ENCODE results near the gene CKLF.
A peak's percentile ranks its signal among the peaks of the same experiment; 100 is the strongest.

The CKLF gene

GRCh38 chr16:66517586-66518263 lies 34.7 kb upstream of the CKLF start:
- no peak for DNase-seq (ENCODE audit: low spot score)

DNA sequence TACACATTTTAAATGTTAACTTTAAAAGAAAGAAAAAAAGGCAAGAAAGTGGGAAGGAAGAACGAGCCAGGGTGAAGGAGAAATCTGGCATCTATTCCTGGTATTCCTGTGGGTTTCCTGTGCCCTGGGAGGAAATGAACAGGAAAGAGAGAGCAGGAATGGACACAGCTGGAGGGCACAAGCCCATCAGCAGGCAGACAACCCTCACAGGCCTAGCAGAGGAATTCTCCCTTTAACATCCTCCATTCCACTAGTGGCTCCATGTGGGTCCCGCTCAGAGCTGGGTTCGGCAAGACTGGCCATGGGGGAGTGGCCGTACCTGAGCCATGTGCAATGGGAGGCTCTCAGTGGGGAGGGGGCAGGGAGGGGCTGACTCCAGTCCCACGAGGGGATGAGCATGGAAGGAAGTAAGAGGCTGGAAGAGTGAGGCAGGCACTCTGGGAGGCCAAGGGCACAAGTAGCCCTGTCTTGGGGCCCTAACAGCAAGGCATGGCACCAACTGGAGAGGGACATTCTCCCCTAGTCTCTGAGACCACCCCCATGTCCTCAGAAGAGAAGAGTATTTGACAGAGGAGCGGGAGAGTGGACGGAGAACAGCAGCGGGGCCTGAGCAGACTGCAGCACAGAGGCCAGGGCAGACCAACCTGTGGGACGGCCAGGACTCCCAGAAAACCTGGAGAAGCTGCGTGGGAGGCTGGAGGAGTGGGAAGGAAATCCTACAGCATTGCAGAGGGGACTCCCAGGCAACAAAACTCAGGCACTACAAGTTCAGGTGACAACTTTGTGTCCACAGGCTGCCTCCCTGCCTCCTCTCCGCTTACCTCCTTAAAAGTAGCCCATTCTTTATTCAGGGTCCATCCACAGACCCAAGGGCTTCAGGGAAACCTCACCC lies 32.6 kb upstream of the CKLF start:
- DNase-seq (ENCODE audit: low spot score): no peak

GRCh38 chr16:66520406-66521170 lies 31.8 kb upstream of the CKLF start:
- DNase-seq (ENCODE audit: low spot score): no peak

DNA sequence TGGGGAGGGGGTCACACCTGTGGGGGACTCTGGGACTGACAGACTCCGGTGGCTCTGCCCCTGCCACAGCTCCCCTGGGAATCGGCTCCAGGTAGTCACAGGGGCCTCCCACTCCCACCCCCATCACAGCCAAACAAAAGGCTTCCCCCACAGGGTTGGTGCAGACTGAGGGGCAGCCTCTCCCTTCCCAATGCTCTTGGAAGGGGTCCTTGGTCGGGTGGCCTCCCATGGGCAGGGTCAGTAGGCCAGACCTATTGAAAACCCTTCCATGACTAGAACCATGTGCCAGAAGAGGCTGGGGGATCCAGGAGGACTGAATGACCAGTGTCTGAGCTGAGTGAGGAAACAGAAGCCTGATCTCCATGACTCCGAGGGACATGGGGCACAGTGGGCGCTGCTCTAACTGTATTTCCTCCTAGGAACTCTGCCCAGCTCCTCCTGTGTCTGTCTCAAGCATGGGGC lies 31.1 kb upstream of the CKLF start:
- DNase-seq (ENCODE audit: low spot score): no peak

DNA sequence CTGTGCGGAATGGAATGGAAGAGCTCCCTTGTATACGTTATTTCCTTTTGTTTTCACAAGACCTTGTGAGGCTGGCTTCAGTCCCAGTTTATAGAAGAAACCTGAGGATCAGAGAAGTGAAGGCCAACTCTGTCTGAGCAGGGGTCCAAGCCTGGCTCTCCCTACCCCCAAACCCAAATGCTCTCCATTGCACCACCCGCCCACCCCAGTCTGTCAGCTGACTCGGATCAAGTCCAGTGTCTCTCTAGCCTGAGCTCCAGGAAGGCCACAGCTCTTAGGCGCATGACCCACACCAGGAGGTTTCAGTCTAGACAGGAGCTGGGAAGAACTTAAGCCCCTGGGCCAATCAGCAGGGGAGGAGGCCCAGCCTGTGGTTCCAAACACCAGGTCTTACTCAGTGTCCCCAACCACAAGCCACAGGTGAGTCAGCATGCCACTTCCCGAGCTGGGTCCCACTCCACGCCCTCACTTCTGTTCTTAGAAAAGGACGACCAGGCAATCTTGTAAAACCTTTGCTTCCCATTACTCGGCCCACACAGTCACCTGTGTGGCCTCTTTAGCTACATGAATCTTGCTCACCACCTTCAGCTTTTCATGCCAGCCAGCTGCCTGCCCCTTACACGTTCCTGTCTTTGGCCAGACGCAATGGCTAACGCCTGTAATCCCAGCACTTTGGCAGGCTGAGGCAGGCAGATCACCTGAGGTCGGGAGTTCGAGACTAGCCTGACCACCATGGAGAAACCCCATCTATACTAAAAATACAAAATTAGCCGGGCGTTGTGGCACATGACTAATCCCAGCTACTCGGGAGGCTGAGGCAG lies 30.2 kb upstream of the CKLF start:
- peak; percentile 49 for DNase-seq (ENCODE audit: low spot score)

DNA sequence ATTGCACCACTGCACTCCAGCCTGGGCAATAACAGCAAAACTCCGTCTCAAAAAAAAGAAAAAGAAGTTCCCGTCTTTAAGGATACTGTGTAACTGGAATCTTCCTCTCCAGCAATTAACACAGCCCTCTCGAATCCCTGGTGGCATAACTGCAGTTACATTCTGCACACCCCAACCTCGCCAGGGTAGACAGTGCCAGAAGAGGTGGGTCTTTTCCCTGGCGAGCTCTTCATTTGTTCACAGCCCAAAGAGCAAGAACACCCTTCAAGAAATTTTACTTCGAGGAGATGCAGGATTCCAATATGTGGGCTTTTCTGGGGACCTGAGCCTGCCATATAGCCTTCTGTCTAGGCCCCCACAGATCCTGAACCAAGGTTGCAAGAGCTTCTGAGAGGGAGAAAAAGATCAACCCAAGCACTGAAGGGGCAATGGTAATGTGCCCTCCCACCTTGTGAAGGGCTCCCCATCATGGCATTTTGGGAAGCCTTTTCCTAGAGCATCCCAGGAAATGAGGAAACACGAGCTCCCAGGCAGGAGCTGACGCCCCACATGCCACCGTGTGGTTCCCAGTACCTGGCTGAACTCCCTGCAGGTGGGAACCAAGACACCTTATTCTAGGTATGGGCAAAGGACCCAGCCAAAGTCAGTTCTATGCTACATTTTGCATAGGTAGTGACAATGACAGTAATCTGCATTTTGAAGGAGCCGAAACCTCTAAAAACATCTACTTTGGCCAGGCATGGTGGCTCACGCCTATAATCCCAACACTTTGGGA lies 29.4 kb upstream of the CKLF start:
- DNase-seq (ENCODE audit: low spot score): no peak

DNA sequence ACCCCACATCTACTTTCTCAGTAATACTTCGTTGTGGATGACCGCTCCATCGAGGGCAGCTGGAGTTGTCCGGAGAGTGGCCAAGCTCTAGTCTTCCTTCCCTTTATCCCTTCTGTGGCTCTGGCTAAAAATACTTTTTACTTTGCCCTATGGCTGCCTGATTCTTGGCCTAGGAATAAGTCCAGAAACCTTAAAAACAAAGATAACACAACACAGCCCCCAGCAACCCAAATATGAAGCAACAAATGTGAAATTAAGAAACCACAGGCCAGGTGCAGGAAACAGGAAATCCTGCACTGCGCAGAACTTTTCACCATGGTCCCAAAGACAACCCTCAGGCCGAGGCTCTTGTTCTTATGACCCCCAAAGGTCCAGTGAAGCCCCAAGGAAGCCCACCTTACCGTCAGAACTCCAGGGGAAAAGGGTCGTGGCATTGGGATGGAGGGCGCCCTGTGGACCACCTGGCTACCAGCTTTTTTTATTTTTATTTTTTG lies 28.5 kb upstream of the CKLF start:
- no peak for DNase-seq (ENCODE audit: low spot score)

DNA sequence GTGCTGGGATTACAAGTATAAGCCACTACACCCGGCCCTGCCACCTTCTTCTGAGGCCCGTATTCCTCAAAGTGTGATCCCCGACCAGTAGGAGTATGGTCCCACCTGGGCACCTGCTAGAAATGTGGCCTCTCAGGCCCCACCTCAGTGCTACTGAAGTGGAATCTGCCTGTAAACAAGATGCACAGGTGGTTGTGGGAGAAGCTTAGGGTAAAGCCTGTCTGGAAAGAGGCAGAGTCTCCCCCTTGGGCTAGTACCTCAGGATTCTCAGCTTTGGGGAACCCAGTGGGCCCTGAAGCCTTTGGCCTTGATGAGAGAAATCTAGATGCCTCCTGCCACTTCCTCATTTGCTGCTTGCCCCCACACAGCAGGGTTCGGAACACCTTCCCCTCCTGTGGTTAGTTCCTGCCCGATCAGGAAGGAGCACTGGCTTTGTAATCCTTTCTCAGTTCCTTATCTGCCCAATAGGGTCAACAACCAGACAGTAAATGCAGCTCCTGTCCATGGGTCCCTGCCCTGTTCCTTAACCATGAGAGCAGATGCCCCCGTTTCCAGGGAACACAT lies 27.7 kb upstream of the CKLF start:
- DNase-seq (ENCODE audit: low spot score): no peak

DNA sequence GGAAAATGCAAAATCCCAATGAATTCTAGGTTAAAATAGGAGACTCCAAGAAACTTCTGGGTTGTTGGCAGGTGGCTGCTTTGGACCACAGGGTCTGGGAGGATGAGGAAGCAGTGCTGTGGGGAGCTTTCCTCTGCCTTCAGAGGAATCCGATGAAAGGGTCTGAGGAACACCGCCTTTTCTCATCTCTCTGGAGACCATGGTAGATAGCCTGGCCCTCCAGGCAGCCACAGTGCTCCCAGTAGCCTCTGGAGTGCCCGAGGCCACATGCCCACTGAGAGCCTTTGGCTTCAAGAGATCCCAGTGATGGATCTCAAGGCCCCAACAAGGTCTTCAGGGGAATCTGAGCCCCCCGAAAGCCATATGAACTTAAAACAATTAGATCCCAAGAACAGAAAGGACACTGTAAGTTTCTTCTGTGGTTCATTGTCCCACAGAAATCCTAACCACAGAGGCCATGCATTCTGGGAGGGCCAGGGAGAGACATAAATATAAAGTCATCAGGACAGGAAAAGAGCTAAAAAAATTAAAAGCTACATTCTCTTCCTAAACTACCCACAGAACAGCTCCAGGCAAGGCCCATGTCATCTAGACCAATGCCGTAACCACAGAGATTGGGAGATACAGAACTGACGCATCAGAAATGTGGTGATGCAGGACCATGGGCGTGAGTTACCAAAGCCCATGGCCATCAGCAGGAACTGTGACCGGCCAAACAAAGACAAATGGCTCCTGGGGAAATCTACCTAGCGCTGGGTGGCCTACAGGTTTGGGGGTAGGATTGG lies 26.8 kb upstream of the CKLF start:
- no peak for DNase-seq (ENCODE audit: low spot score)

DNA sequence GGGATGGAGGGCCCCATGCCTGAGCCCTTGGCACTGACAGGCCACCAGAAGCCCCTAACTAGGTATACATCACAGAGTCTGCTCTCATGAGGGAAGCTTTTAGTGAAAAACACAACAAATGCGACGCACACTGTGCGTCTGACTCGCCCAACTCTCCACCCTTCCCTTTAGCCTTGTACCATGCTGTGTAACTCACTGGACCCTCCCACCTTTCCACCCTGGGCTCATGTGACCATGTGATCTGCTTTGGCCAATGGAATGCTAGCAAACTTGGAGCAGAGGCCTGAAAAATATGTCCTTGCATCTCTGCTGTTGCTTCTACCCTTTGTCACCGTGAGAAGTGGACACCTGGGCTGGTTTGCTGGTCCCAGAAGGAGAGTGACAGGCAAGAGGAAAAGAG lies 24.1 kb upstream of the CKLF start:
- no peak for DNase-seq (ENCODE audit: low spot score)

DNA sequence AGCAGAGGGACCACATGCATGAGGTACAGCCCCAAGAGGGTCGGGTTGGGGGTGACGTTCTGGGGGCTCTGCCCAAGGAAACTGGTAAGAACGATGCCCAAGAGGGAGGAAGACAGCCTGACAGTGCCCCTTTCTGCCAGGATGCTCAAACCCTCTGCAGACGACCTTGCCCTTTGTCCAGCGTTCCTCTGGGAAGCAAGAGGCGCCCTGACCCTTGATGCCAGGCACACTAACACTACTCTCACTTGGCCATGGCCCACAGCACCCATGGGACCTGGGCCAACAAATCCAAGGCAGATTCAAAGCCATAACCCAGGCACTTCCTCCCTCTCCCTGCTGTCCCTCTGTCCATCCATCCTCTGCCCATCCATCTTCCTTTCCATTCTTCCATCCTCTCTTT lies 22.9 kb upstream of the CKLF start:
- DNase-seq (ENCODE audit: low spot score): no peak

DNA sequence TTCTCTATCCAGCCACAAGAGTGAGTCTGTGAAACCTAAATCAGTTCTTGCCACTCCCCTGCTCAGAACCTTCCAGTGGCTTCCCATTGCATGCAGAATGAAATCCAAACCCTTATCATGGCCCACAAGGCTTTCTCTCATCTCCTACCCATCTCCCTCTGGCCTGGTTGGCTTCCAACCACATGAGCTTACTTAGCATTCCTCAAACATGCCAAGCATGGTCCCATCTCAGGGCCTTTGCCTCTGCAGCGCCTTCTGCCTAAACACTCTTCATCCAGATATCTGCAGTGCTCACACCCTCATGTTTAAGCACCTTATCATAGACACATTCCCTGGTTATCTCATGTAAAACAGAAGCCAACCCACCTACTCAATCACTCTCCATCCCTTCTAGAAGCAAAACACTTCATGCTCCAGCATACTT lies 18.0 kb upstream of the CKLF start:
- DNase-seq (ENCODE audit: low spot score): no peak

- no peak for DNase-seq (ENCODE audit: low spot score)
Measured at GRCh38 chr16:66536525-66536924, 15.9 kb upstream of the CKLF start.

DNA sequence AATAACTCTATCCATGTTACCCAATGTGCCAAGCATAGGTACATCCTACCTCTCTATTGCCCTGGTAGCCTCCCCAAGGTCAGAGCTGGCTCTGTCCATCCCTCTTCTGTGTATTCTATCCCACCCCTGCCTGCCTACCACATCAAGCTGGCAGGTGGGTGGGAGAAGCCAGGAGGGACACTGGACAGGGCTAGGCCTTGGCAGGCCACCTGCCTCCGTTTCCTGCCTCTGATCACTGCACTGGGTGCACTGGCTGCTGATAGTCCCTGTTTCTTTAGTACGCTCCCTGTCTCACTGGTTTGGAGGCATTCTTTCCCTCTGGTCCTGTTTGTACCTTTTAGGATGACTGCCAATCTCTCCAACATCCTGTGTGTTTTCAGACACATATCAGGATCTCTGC lies 15.1 kb upstream of the CKLF start:
- DNase-seq (ENCODE audit: low spot score): no peak

- DNase-seq (ENCODE audit: low spot score): no peak
Measured at GRCh38 chr16:66538910-66539309, 13.5 kb upstream of the CKLF start.

DNA sequence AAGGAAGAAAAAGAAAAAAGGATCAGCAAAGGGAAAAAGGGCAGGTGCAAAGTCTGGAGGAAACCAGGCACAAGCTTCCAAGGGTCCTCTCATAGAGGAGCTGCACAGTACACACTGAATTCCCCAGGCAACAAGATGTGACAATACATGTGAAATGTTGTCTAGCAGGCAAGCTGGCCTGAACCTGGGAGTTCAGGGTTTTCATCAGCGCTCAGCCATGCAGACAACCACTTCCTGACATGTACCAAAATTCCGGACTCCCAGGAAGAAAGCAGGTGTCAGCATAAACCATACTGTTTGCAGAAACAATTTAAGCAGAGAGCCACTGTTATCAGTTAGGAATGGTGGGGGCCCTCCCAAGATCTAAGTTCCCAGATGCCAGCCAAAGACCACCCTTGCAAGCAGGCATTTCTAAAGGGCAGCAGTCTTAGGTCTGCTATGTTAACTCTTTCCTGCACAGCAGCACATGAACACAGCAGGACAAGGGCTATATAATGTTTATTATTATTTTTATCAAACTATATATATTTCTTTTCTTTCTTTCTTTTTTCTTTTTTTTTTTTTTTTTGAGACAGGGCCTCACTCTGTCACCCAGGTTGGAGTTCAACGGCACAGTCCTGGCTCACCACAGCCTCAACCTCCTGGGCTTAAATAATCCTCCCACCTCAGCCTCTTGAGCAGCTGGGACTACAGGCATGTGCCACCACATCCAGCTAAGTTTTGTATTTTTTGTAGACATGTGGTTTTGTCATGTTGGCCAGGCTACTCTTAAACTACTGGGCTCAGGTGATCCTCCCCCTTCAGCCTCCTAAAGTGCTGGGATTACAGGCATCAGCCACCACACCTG lies 12.5 kb upstream of the CKLF start:
- no peak for DNase-seq (ENCODE audit: low spot score)

GRCh38 chr16:66541388-66542355 lies 10.7 kb upstream of the CKLF start:
- DNase-seq (ENCODE audit: low spot score): no peak

- no peak for DNase-seq (ENCODE audit: low spot score)
Measured at GRCh38 chr16:66542396-66542795, 10.0 kb upstream of the CKLF start.

All from hepatic stellate cell (primary cell).